T-cell (primary cell): ENCODE data around the gene OR6S1. TPM values are rescaled to one million over a fixed set of nuclear protein-coding genes. Genes with fewer than 3 reads are reported as not detected.
"Not testable (repeated sequence)": the region's sequence is repeated elsewhere in the genome, so short reads cannot be mapped to it uniquely, and the experiment has no call there.

Experiments
- ATAC-seq, 4 experiments: fragments of 200-7000 bp in 3 of 4; fragments of 150-1000 bp in 1 of 4; cut with Tn5 transposase; replicated peaks in 1 of 4; 1 replicate in 3 of 4; 2 replicates in 1 of 4; pipeline ENCODE4 v1.10.0; 2021; ENCODE audit warnings: moderate library complexity in 3 of 4, mild to moderate bottlenecking in 2 of 4, moderate number of reproducible peaks in 1 of 4
- CTCF ChIA-PET, 2 donors: fragments of 300-600 bp; sonication (Branson Sonifier 250); formaldehyde crosslinking; loops; one replicate each; lab custom pipeline; 2022; ENCODE audit warnings: antibody characterized with exemption in 2 of 2; lab: Charles Lee
- POLR2A ChIA-PET, 2 donors: fragments of 300-600 bp; sonication (Branson Sonifier 250); formaldehyde crosslinking; loops; one replicate each; lab custom pipeline; 2022; ENCODE audit warnings: antibody characterized with exemption in 2 of 2; lab: Charles Lee
- DNase-seq, 35 experiments: peaks; one replicate each; pipeline versions ENCODE4 v3.0.0 to v3.0.0-alpha.2; 2013 to 2023
- H3K27ac ChIP-seq: one replicate; pipeline ENCODE4 v1.5.1; 2013; ENCODE audit warnings: low read length
- H3K27me3 ChIP-seq, 2 experiments: replicated peaks in 1 of 2; 1 replicate in 1 of 2; 2 replicates in 1 of 2; pipeline versions ENCODE4 v1.6.1 to v1.7.0; 2013; ENCODE audit warnings: low read length in 1 of 2, mixed read lengths in 1 of 2; ENCODE audit not compliant: control insufficient read depth in 2 of 2, insufficient read depth in 2 of 2; ENCODE audit errors: extremely low read depth in 1 of 2
- H3K36me3 ChIP-seq, 2 donors: 1 replicate in 1 of 2; 2 replicates in 1 of 2; pipeline versions ENCODE4 v1.6.1 to v1.7.0; 2013; ENCODE audit warnings: low read length in 1 of 2; ENCODE audit not compliant: control insufficient read depth in 2 of 2, insufficient read depth in 1 of 2; ENCODE audit errors: extremely low read depth in 1 of 2
- H3K4me1 ChIP-seq, 2 experiments: 1 replicate in 1 of 2; 2 replicates in 1 of 2; pipeline versions ENCODE4 v1.6.1 to v1.7.0; 2013; ENCODE audit warnings: low read length in 2 of 2, mixed read lengths in 1 of 2; ENCODE audit not compliant: insufficient read depth in 2 of 2, control insufficient read depth in 1 of 2; ENCODE audit errors: extremely low read depth in 1 of 2
- H3K4me3 ChIP-seq, 2 donors: 1 replicate in 1 of 2; 2 replicates in 1 of 2; pipeline versions ENCODE4 v1.5.1 to v1.7.0; 2013; ENCODE audit warnings: mild to moderate bottlenecking in 2 of 2, low read length in 1 of 2, moderate library complexity in 1 of 2; ENCODE audit not compliant: control insufficient read depth in 1 of 2; ENCODE audit errors: extremely low read depth in 1 of 2
- H3K9me3 ChIP-seq: 2 replicates; pipeline ENCODE4 v1.7.0; 2013
- H3K27ac Mint-ChIP-seq, 2 donors: one replicate each; pipeline ENCODE4 v1.8.0; 2020 to 2021; ENCODE audit warnings: mild to moderate bottlenecking in 2 of 2, mixed read lengths in 2 of 2
- H3K27me3 Mint-ChIP-seq, 2 donors: one replicate each; pipeline ENCODE4 v1.8.0; 2021 to 2022; ENCODE audit warnings: mixed read lengths in 2 of 2
- H3K36me3 Mint-ChIP-seq: one replicate; pipeline ENCODE4 v1.8.0; 2021; ENCODE audit warnings: mixed read lengths
- H3K4me1 Mint-ChIP-seq, 3 donors: one replicate each; pipeline ENCODE4 v1.8.0; 2020 to 2022; ENCODE audit warnings: mixed read lengths in 3 of 3, mild to moderate bottlenecking in 1 of 3
- H3K4me3 Mint-ChIP-seq, 3 donors: one replicate each; pipeline ENCODE4 v1.8.0; 2020 to 2022; ENCODE audit warnings: mild to moderate bottlenecking in 3 of 3, mixed read lengths in 3 of 3, moderate library complexity in 3 of 3
- H3K9me3 Mint-ChIP-seq, 3 donors: one replicate each; pipeline ENCODE4 v1.8.0; 2020 to 2022; ENCODE audit warnings: mixed read lengths in 3 of 3
- WGBS: methylation state at CpG from one replicate; pipeline ENCODE4 v1.1.5; 2013; ENCODE audit warnings: missing lambda C conversion rate; ENCODE audit not compliant: insufficient coverage; 5-methylcytosine and 5-hydroxymethylcytosine counted together
- total RNA-seq, 35 experiments: library from RNA in 6 of 35; stranded (reverse) in 6 of 35; fragments of 120-200 nt in 1 of 35; gene quantifications; one replicate each; pipeline versions ENCODE4 v1.2.1 to v1.2.4 and lab custom pipeline; 2013 to 2026

OR6S1 gene
- total RNA-seq, 5 donors from 2014 or later (not counting 1 experiment from before 2014, with no cell fraction given) = not detected

- Mint-ChIP-seq H3K27me3 (no peaks in the 10 kb centered on the region), H3K4me1 (peaks cover 0 to 1% (median 0%) of the 10 kb centered on the region in 3 donors), H3K36me3 (no peaks in the 10 kb centered on the region), H3K9me3 (no peaks in the 10 kb centered on the region), H3K4me3 (no peak overlapping the region), H3K27ac (no peak overlapping the region)
- ChIA-PET CTCF (interaction anchor here (0.6 to 5.1 kb wide), 5 partner anchors 14 to 280 kb away, joined by 3 to 69 read pairs (median 6); no protein-coding TSS in a partner anchor), POLR2A (no interaction called here)
- no peak overlapping the region for H3K4me3 ChIP-seq
- H3K27ac ChIP-seq = no peak overlapping the region
- DNase-seq (no peak), ATAC-seq (no peak)
- peaks cover 10 to 13% of the 10 kb centered on the region in 2 experiments for H3K4me1 ChIP-seq
- H3K36me3 ChIP-seq = no peaks in the 10 kb centered on the region
- no peaks in the 10 kb centered on the region for H3K9me3 ChIP-seq
- no peaks in the 10 kb centered on the region for H3K27me3 ChIP-seq
- 57% methylated on average over 7 of the region's 8 CpGs for WGBS
Measured at GRCh38 chr14:20606190-20606901, 35.1 kb downstream of the OR6S1 start.

DNA sequence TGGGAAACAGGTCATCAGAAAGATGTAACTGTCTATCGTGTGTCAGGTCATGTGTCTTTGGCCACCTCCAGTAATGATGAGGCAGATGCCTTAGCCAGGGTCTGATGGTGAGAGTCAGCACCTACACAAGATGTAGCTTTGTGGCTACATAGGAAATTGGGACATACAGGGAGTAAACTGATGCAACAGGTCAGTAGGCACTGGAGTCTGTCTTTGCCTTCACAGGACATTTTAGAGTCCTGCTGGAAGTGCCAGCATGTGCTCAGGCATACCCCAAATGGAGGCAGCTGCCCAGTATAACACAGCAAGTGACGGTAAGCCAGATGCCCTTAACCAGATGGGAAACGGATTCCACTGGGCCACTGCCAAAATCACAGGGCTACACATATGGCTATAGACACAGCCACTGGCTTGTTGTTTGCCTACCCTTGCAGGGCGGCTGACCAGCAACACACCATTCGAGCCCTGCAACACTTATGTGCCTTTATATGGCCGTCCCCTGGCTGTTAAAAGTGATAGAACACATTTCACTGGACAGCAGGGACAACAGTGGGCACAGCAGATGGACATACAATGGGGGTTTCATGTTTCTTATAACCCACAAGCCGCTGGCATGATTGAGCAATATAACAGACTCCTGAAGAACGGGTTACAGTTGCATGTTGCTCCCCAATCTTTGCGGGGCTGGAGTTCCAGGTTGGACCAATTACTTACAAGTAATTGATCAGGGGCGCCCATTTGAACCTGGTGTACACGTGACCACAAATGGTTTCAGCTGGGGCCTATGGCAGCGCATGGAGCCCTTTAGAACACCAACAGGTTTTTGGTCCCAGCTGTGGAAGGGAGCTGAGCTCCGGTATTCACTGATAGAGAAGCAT, 37.4 kb downstream of the OR6S1 start:
- ATAC-seq = no peak
- peaks cover 0 to 3% of the 10 kb centered on the region in 2 experiments for H3K27me3 ChIP-seq

DNA sequence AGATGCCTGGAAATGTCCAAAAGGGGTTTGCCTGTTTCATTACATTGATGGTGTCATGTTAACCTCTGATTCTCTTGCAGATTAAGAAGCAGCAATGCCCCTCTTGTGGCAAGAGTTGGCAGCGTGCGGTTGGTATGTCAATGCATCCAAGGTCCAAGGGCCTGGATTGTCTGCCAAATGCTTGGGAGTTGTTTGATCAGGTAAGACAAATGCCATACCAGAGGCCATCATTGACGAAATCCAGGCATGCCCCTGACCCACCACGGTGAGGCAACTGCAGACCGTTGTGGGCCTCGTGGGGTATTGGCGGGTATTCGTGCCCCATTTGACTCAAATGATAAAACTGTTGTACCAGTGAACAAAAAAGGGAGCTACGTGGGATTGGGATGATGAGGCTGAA, 38.9 kb downstream of the OR6S1 start:
- no peaks in the 10 kb centered on the region for H3K36me3 Mint-ChIP-seq
- H3K9me3 ChIP-seq = no peaks in the 10 kb centered on the region
- no peaks in the 10 kb centered on the region for H3K27me3 Mint-ChIP-seq
- H3K4me1 ChIP-seq = no peaks in the 10 kb centered on the region
- ATAC-seq = no peak
- no peaks in the 10 kb centered on the region for H3K36me3 ChIP-seq
- H3K4me3 ChIP-seq = no peak overlapping the region
- WGBS = 84% methylated on average over 9 of the region's 9 CpGs
- no peak overlapping the region for H3K27ac Mint-ChIP-seq
- H3K4me1 Mint-ChIP-seq = no peaks in the 10 kb centered on the region
- ChIA-PET CTCF (no interaction called here), POLR2A (no interaction called here)
- H3K9me3 Mint-ChIP-seq = no peaks in the 10 kb centered on the region
- no peak overlapping the region for H3K4me3 Mint-ChIP-seq
- H3K27me3 ChIP-seq = peaks cover 0 to 5% of the 10 kb centered on the region in 2 experiments
- H3K27ac ChIP-seq = no peak overlapping the region
- no peak for DNase-seq

More for the DNA sequence above, 37.4 kb downstream of the OR6S1 start:
- WGBS = 89% methylated on average over 13 of the region's 13 CpGs
- Mint-ChIP-seq H3K27ac (no peak overlapping the region), H3K4me1 (peaks cover 0 to 1% (median 0%) of the 10 kb centered on the region in 3 donors), H3K36me3 (no peaks in the 10 kb centered on the region), H3K9me3 (no peaks in the 10 kb centered on the region), H3K27me3 (no peaks in the 10 kb centered on the region), H3K4me3 (no peak overlapping the region)
- Histone ChIP-seq H3K4me1 (no peaks in the 10 kb centered on the region), H3K36me3 (no peaks in the 10 kb centered on the region), H3K27ac (no peak overlapping the region), H3K9me3 (no peaks in the 10 kb centered on the region), H3K4me3 (no peak overlapping the region)
- no peak for DNase-seq
- POLR2A ChIA-PET = no interaction called here
- CTCF ChIA-PET = no interaction called here

DNA sequence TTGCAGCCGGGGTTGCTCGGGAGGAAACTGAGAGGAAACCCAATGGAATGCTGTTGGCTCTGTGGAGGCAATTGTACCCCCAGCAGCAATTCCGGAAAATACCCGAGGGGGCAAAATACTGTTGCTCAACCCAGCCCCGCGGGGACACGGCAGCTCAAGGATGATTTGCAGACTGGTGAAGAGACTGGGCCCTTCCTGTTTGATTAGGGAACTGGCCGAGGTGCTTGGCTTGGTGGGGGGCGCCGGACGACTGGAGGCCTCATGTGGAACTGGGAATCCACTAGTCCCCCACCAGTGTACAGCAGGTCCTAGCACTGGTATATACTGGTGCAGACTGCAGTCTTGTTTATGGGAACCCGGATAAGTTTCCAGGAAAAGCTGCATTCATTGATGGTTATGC, 40.0 kb downstream of the OR6S1 start:
- no peak overlapping the region for H3K27ac ChIP-seq
- ChIA-PET POLR2A (no interaction called here), CTCF (interaction anchor here in 1 of 2 donors (0.6 to 0.7 kb wide), 2 partner anchors 95 to 274 kb away, joined by 3 read pairs; no protein-coding TSS in a partner anchor)
- H3K4me1 Mint-ChIP-seq = no peaks in the 10 kb centered on the region
- no peak overlapping the region for H3K4me3 Mint-ChIP-seq
- no peaks in the 10 kb centered on the region for H3K4me1 ChIP-seq
- WGBS = 87% methylated on average over 12 of the region's 12 CpGs
- H3K4me3 ChIP-seq = no peak overlapping the region
- no peak overlapping the region for H3K27ac Mint-ChIP-seq
- H3K9me3 ChIP-seq = no peaks in the 10 kb centered on the region
- H3K27me3 Mint-ChIP-seq = no peaks in the 10 kb centered on the region
- H3K36me3 Mint-ChIP-seq = no peaks in the 10 kb centered on the region
- H3K27me3 ChIP-seq = peaks cover 0 to 6% of the 10 kb centered on the region in 2 experiments
- H3K36me3 ChIP-seq = no peaks in the 10 kb centered on the region
- DNase-seq (no peak), ATAC-seq (no peak)
- H3K9me3 Mint-ChIP-seq = no peaks in the 10 kb centered on the region

DNA sequence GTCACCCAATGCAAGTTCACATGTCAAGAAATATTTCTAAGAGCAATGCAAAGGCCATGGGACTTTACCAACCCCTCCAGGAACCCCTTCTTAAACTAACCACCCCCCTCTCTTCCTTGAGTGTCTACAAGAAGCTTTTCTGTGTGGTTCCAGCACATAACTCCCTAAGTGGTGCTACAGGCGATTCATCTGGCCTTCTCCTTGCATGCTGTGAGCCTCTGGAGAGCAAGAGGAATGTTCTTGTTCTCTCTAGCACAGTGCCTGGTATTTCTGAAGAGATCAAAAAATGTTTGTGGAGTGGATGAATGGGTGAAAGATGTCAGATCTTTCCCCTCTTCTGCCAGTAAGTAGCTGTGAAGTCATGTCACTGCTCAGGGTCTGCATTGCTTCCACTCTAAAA, 44.4 kb downstream of the OR6S1 start:
- H3K9me3 Mint-ChIP-seq = no peaks in the 10 kb centered on the region
- Histone ChIP-seq H3K27ac (no peak overlapping the region), H3K36me3 (no peaks in the 10 kb centered on the region), H3K4me1 (no peaks in the 10 kb centered on the region), H3K9me3 (no peaks in the 10 kb centered on the region), H3K27me3 (peaks cover 0 to 6% of the 10 kb centered on the region in 2 experiments), H3K4me3 (no peak overlapping the region)
- DNase-seq (no peak), ATAC-seq (no peak)
- no peak overlapping the region for H3K27ac Mint-ChIP-seq
- H3K27me3 Mint-ChIP-seq = peaks cover 0 to 6% of the 10 kb centered on the region in 2 donors
- no peak overlapping the region for H3K4me3 Mint-ChIP-seq
- no peaks in the 10 kb centered on the region for H3K36me3 Mint-ChIP-seq
- CTCF ChIA-PET = interaction anchor here in 1 of 2 donors (0.6 kb wide), 1 partner anchor 112 kb away, joined by 4 read pairs; no protein-coding TSS in a partner anchor
- 86% methylated on average over 1 of the region's 1 CpG for WGBS
- POLR2A ChIA-PET = no interaction called here
- peaks cover 4 to 9% (median 5%) of the 10 kb centered on the region in 3 donors for H3K4me1 Mint-ChIP-seq

GRCh38 chr14:20595726-20596125, 45.8 kb downstream of the OR6S1 start:
- DNase-seq, H3K36me3 Mint-ChIP-seq, H3K27ac ChIP-seq, H3K27ac Mint-ChIP-seq, POLR2A ChIA-PET, H3K9me3 Mint-ChIP-seq, H3K9me3 ChIP-seq, CTCF ChIA-PET, H3K27me3 ChIP-seq, H3K4me1 ChIP-seq, H3K4me3 ChIP-seq, ATAC-seq, H3K4me3 Mint-ChIP-seq, H3K36me3 ChIP-seq: not testable (repeated sequence)
- Mint-ChIP-seq H3K4me1 (peaks cover 4 to 11% (median 5%) of the 10 kb centered on the region in 3 donors), H3K27me3 (peaks cover 5 to 16% of the 10 kb centered on the region in 2 donors)
- WGBS = 92% methylated on average over 3 of the region's 3 CpGs
